ENCODE data around the gene PSMD5. TPM values are rescaled to one million over a fixed set of nuclear protein-coding genes. Genes with fewer than 3 reads are reported as not detected.

The PSMD5 gene
- total and polyA plus RNA-seq, 2 donors (not counting 1 experiment from before 2014, with no cell fraction given) = 33.9 to 48.3 TPM

DNA sequence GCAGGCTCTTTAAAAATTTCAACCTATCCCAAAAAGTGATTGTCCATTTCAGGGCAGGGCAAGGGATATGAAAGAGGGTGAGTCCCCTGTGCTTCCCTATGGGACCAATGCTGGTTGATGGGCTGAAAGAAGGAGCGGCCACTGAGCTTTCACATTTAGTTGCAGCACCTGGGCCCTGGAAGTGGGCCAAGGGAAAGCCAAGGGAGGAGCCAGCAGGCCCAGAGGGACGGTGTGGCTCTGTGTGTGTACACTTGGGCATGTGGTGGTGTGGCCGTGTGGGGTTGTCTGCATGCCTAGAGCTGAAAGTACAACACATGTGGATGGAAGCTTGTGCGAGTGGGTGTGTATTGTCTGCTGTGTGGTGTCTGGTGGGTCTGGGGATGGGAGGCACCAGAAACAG lies 14.0 kb upstream of the PSMD5 start:
- no peaks in the 10 kb centered on the region for H3K79me2 ChIP-seq (ENCODE audit: control insufficient read depth, insufficient read depth, low read length)
- H3K4me1 ChIP-seq (ENCODE audit: control insufficient read depth, extremely low read depth, insufficient read depth, low read length) = no peaks in the 10 kb centered on the region
- no peak overlapping the region for H3K4me3 ChIP-seq (replicated peaks in 1 of 4; ENCODE audit: control extremely low read depth in 1 of 4, insufficient read depth in 1 of 4, low read depth in 3 of 4, low read length in 4 of 4)
- peaks cover 18% of the 10 kb centered on the region for H3K36me3 ChIP-seq (ENCODE audit: control insufficient read depth, insufficient read depth, low read length)
- no peak for DNase-seq (ENCODE audit: low read depth in 2 of 2)
- no peak overlapping the region for H3K27ac ChIP-seq (ENCODE audit: insufficient read depth, low read length)
- no peaks in the 10 kb centered on the region for H3K27me3 ChIP-seq (ENCODE audit: control insufficient read depth, insufficient read depth, low read length)
- H3K9me3 ChIP-seq (ENCODE audit: control insufficient read depth, insufficient read depth, low read depth, low read length) = no peaks in the 10 kb centered on the region
- H3K4me2 ChIP-seq (ENCODE audit: extremely low read depth, insufficient read depth, low read length) = no peak overlapping the region
- TF ChIP-seq EZH2 (IDR thresholded peaks at IDR 0.05; ENCODE audit: low read length, missing control alignments) = no peak
- TF ChIP-seq, protein P1, sequence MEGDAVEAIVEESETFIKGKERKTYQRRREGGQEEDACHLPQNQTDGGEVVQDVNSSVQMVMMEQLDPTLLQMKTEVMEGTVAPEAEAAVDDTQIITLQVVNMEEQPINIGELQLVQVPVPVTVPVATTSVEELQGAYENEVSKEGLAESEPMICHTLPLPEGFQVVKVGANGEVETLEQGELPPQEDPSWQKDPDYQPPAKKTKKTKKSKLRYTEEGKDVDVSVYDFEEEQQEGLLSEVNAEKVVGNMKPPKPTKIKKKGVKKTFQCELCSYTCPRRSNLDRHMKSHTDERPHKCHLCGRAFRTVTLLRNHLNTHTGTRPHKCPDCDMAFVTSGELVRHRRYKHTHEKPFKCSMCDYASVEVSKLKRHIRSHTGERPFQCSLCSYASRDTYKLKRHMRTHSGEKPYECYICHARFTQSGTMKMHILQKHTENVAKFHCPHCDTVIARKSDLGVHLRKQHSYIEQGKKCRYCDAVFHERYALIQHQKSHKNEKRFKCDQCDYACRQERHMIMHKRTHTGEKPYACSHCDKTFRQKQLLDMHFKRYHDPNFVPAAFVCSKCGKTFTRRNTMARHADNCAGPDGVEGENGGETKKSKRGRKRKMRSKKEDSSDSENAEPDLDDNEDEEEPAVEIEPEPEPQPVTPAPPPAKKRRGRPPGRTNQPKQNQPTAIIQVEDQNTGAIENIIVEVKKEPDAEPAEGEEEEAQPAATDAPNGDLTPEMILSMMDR (conservative IDR thresholded peaks at IDR 0.05 in 1 of 2, IDR thresholded peaks at IDR 0.05 in 1 of 2; ENCODE audit: low read depth in 1 of 2, low read length in 2 of 2) = no peak
- H2AFZ ChIP-seq (ENCODE audit: low read length) = no peak overlapping the region
- H3K9ac ChIP-seq (ENCODE audit: insufficient read depth, low read length) = no peak overlapping the region
- no peaks in the 10 kb centered on the region for H4K20me1 ChIP-seq (ENCODE audit: control insufficient read depth, extremely low read depth, insufficient read depth, low read length)

DNA sequence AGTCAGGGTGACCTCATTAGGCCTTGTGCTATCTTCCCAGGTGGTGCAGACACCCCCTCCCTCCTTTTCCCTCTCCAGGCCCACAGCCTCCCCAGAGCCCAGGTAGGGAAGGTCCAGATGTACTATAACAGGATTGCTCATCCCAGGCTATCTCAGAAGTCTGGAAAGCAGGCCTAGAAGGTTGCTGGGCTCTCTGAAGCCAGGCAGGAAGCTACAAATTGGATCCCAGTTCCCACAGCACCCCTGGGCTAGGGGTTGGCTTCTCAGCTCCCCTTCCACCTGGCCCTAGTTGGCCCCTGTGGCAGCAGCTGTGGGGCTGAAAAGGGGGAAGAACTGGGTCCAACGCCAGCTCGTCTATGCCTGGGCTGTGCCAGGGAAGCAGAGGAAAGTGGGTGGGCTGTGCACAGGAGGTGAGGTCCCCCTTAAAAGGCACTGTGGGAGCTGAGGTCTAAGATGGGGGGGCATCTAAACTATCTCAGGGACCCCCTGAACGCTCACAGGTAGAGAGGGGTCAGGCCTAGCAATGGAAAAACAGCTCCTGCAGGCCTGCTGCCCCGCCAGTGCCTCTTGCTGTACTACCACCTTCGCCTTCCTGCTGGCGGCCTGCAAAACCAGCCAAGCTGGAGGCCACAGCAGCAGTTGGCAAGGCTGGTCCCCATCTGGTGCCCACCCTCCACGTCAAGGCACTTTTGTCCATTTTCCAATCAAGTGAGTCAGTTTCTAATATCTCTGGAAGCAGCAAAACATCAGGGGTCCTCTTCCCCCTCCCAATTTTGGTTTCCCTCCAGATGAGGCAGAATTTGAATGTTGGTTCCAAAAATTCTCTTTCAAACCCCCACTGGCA lies 13.3 kb upstream of the PSMD5 start:
- Histone ChIP-seq H3K79me2 (ENCODE audit: control insufficient read depth, insufficient read depth, low read length) (no peaks in the 10 kb centered on the region), H3K27ac (ENCODE audit: insufficient read depth, low read length) (no peak overlapping the region), H3K9me3 (ENCODE audit: control insufficient read depth, insufficient read depth, low read depth, low read length) (no peaks in the 10 kb centered on the region), H3K4me1 (ENCODE audit: control insufficient read depth, extremely low read depth, insufficient read depth, low read length) (no peaks in the 10 kb centered on the region), H3K4me2 (ENCODE audit: extremely low read depth, insufficient read depth, low read length) (no peak overlapping the region), H3K4me3 (replicated peaks in 1 of 4; ENCODE audit: control extremely low read depth in 1 of 4, insufficient read depth in 1 of 4, low read depth in 3 of 4, low read length in 4 of 4) (no peak overlapping the region), H3K36me3 (ENCODE audit: control insufficient read depth, insufficient read depth, low read length) (peaks cover 13% of the 10 kb centered on the region), H2AFZ (ENCODE audit: low read length) (no peak overlapping the region), H4K20me1 (ENCODE audit: control insufficient read depth, extremely low read depth, insufficient read depth, low read length) (no peaks in the 10 kb centered on the region), H3K27me3 (ENCODE audit: control insufficient read depth, insufficient read depth, low read length) (no peaks in the 10 kb centered on the region), H3K9ac (ENCODE audit: insufficient read depth, low read length) (no peak overlapping the region)
- TF ChIP-seq, protein P1 (conservative IDR thresholded peaks at IDR 0.05 in 1 of 2, IDR thresholded peaks at IDR 0.05 in 1 of 2; ENCODE audit: low read depth in 1 of 2, low read length in 2 of 2) = no peak
- no peak for TF ChIP-seq EZH2 (IDR thresholded peaks at IDR 0.05; ENCODE audit: low read length, missing control alignments)
- DNase-seq (ENCODE audit: low read depth in 2 of 2) = no peak

DNA sequence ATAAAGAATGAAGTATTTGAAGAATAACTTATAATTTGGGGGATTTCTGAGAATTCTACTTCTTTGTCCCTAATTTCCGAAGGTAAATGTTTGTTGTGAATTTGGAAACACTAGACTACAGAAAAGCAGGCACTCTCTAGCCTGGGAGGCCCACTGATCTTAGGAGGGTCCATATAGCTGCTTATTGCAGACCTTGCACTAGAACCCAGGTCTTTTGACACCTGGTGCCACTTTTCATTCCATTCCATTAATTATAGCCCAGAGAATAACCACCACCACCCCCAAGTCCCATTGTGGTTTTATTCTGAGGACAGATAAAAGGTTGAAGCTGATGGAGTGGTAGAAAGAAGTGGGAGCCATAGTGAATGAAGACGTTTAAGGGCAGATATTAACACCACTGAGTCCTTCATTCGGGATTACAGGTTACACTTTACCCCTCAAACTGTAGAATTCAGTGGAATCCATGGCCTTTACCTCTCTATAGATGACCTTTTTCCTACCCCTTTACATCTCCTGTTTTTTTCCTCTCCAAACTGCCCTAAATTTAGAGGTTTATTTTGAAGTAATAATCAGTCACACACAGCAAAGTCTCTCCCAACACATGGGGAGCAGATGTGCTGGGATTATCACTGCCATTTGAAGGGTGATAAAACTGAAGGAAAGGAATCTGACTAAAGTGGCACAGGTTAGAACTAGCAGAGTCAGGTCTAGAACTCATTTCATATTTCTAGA lies 12.0 kb upstream of the PSMD5 start:
- no peak for DNase-seq (ENCODE audit: low read depth in 2 of 2)
- Histone ChIP-seq H3K4me2 (ENCODE audit: extremely low read depth, insufficient read depth, low read length) (no peak overlapping the region), H3K4me3 (replicated peaks in 1 of 4; ENCODE audit: control extremely low read depth in 1 of 4, insufficient read depth in 1 of 4, low read depth in 3 of 4, low read length in 4 of 4) (no peak overlapping the region), H4K20me1 (ENCODE audit: control insufficient read depth, extremely low read depth, insufficient read depth, low read length) (no peaks in the 10 kb centered on the region), H3K27ac (ENCODE audit: insufficient read depth, low read length) (no peak overlapping the region), H3K9me3 (ENCODE audit: control insufficient read depth, insufficient read depth, low read depth, low read length) (no peaks in the 10 kb centered on the region), H2AFZ (ENCODE audit: low read length) (no peak overlapping the region), H3K36me3 (ENCODE audit: control insufficient read depth, insufficient read depth, low read length) (peaks cover 4% of the 10 kb centered on the region), H3K4me1 (ENCODE audit: control insufficient read depth, extremely low read depth, insufficient read depth, low read length) (no peaks in the 10 kb centered on the region), H3K27me3 (ENCODE audit: control insufficient read depth, insufficient read depth, low read length) (no peaks in the 10 kb centered on the region), H3K9ac (ENCODE audit: insufficient read depth, low read length) (no peak overlapping the region), H3K79me2 (ENCODE audit: control insufficient read depth, insufficient read depth, low read length) (no peaks in the 10 kb centered on the region)
- TF ChIP-seq EZH2 (IDR thresholded peaks at IDR 0.05; ENCODE audit: low read length, missing control alignments) = no peak
- TF ChIP-seq, protein P1 (conservative IDR thresholded peaks at IDR 0.05 in 1 of 2, IDR thresholded peaks at IDR 0.05 in 1 of 2; ENCODE audit: low read depth in 1 of 2, low read length in 2 of 2) = no peak

Data from fibroblast of lung (primary cell).